GM13977 (cell line): ENCODE results near the gene ARHGAP24.
"Not testable (repeated sequence)": the region's sequence is repeated elsewhere in the genome, so short reads cannot be mapped to it uniquely, and the experiment has no call there.

Experiments
- DNase-seq: peaks from one replicate; pipeline ENCODE4 v3.0.0; 2012; ENCODE audit warnings: low spot score
- CTCF ChIP-seq: IDR thresholded peaks from 2 replicates; pipeline ENCODE4 v1.5.1; 2012; ENCODE audit warnings: mild to moderate bottlenecking, control low read depth; ENCODE audit not compliant: insufficient read depth; ENCODE audit errors: extremely low read depth, missing control alignments
- in situ Hi-C: fragments of 300-500 bp; cut with MboI; formaldehyde crosslinking; loops from one replicate; pipeline ENCODE4 v1.12.0; 2022; ENCODE audit warnings: low sequenced_read_pairs, low pct_unique_long_range_greater_than_20kb, mixed read lengths, inconsistent platforms; ENCODE audit not compliant: unreplicated experiment

The ARHGAP24 gene

GRCh38 chr4:85837439-85837733, 362.4 kb downstream of the ARHGAP24 start:
- in situ Hi-C loops: no loop called here

GRCh38 chr4:85839981-85840451, 365.1 kb downstream of the ARHGAP24 start:
- in situ Hi-C loops, DNase-seq: not testable (repeated sequence)

More at GRCh38 chr4:85837439-85837733, 362.4 kb downstream of the ARHGAP24 start:
- TF ChIP-seq CTCF: no peak
- DNase-seq: no peak

- TF ChIP-seq CTCF: no peak
- in situ Hi-C loops: no loop called here
- DNase-seq: no peak
These were observed 367.6 kb downstream of the ARHGAP24 start for GRCh38 chr4:85842540-85842939.

- in situ Hi-C loops: not testable (repeated sequence)
These were observed 378.8 kb downstream of the ARHGAP24 start for GRCh38 chr4:85853740-85854139.

GRCh38 chr4:85854546-85854945, 379.6 kb downstream of the ARHGAP24 start:
- DNase-seq: no peak
- no peak for TF ChIP-seq CTCF
- in situ Hi-C loops: no loop called here

More at GRCh38 chr4:85853740-85854139, 378.8 kb downstream of the ARHGAP24 start:
- DNase-seq: not testable (repeated sequence)

- no peak for DNase-seq
- no peak for TF ChIP-seq CTCF
- in situ Hi-C loops: no loop called here
These were observed 385.3 kb downstream of the ARHGAP24 start for GRCh38 chr4:85860066-85860740.

GRCh38 chr4:85861064-85861765, 386.3 kb downstream of the ARHGAP24 start:
- no peak for TF ChIP-seq CTCF
- in situ Hi-C loops: no loop called here
- DNase-seq: no peak
